H1 (cell line): ENCODE data around the gene TGFB1. TPM values are rescaled to one million over a fixed set of nuclear protein-coding genes. Genes with fewer than 3 reads are reported as not detected.

Experiments
- CTCF ChIA-PET: fragments of 300-600 bp; sonication (Branson Sonifier 250); formaldehyde crosslinking; loops from one replicate; lab custom pipeline; 2021; ENCODE audit not compliant: partially characterized antibody; lab: Charles Lee
- POLR2A ChIA-PET: fragments of 300-600 bp; sonication (Branson Sonifier 250); formaldehyde crosslinking; loops from one replicate; lab custom pipeline; 2021; ENCODE audit warnings: inconsistent platforms; ENCODE audit not compliant: partially characterized antibody; lab: Charles Lee
- DNase-seq, 2 experiments: peaks; one replicate each; pipeline versions ENCODE4 v3.0.0 to v3.0.0-alpha.2; 2010 to 2022; ENCODE audit warnings: low spot score in 2 of 2, low read depth in 1 of 2, mixed read lengths in 1 of 2
- FAIRE-seq: peaks from 2 replicates; lab custom pipeline; 2011; peaks lifted over from hg19 to GRCh38; lab: Jason Lieb, UNC
- H2AFZ ChIP-seq: 2 replicates; pipeline ENCODE4 v1.8.1; 2012; ENCODE audit warnings: low read length, inconsistent platforms
- H2AK5ac ChIP-seq: 2 replicates; pipeline ENCODE4 v1.6.1; 2013; ENCODE audit warnings: low read depth, low read length
- H2BK120ac ChIP-seq: replicated peaks from 2 replicates; pipeline ENCODE3; 2013; ENCODE audit warnings: low read depth, low read length, inconsistent platforms
- H2BK12ac ChIP-seq: 2 replicates; pipeline ENCODE4 v1.6.1; 2013; ENCODE audit warnings: low read depth, low read length
- H2BK15ac ChIP-seq: 2 replicates; pipeline ENCODE4 v1.6.1; 2013; ENCODE audit warnings: low read length
- H2BK20ac ChIP-seq: 2 replicates; pipeline ENCODE4 v1.6.1; 2013; ENCODE audit warnings: low read length
- H2BK5ac ChIP-seq: 2 replicates; pipeline ENCODE4 v1.6.1; 2013; ENCODE audit warnings: low read depth, low read length
- H3K14ac ChIP-seq: 2 replicates; pipeline ENCODE4 v1.6.1; 2013; ENCODE audit warnings: inconsistent platforms; ENCODE audit not compliant: insufficient read length
- H3K18ac ChIP-seq: 2 replicates; pipeline ENCODE4 v1.6.1; 2013; ENCODE audit warnings: low read length; ENCODE audit errors: extremely low read depth
- H3K23ac ChIP-seq: 2 replicates; pipeline ENCODE4 v1.6.1; 2013; ENCODE audit warnings: inconsistent platforms; ENCODE audit not compliant: insufficient read length
- H3K23me2 ChIP-seq: 2 replicates; pipeline ENCODE4 v1.6.1; 2013; ENCODE audit warnings: low read depth, low read length
- H3K27ac ChIP-seq: 2 replicates; pipeline ENCODE4 v1.6.1; 2011; ENCODE audit warnings: low read depth, low read length, inconsistent platforms
- H3K27me3 ChIP-seq, 4 experiments: replicated peaks in 1 of 4; 1 replicate in 1 of 4; 2 replicates in 3 of 4; pipeline versions ENCODE4 v1.6.1 to v1.8.1; 2011 to 2013; ENCODE audit warnings: low read length in 3 of 4, mild to moderate bottlenecking in 3 of 4, inconsistent platforms in 2 of 4, mixed read lengths in 2 of 4, moderate library complexity in 1 of 4; ENCODE audit not compliant: control insufficient read depth in 3 of 4, insufficient read depth in 3 of 4; ENCODE audit errors: extremely low read depth in 1 of 4
- H3K36me3 ChIP-seq, 4 experiments: 2 replicates each; pipeline versions ENCODE4 v1.6.1 to v1.8.1; 2011 to 2013; ENCODE audit warnings: mild to moderate bottlenecking in 4 of 4, low read length in 3 of 4, moderate library complexity in 2 of 4, control low read depth in 1 of 4, inconsistent platforms in 1 of 4; ENCODE audit not compliant: insufficient read depth in 4 of 4, control insufficient read depth in 2 of 4
- H3K4ac ChIP-seq: replicated peaks from 2 replicates; pipeline ENCODE3; 2013; ENCODE audit warnings: low read length, low read depth, mixed read lengths, inconsistent platforms; ENCODE audit not compliant: insufficient read length
- H3K4me1 ChIP-seq, 4 experiments: replicated peaks in 1 of 4; 1 replicate in 1 of 4; 2 replicates in 3 of 4; pipeline versions ENCODE4 v1.6.1 to v1.8.1; 2011 to 2013; ENCODE audit warnings: low read length in 3 of 4, inconsistent platforms in 2 of 4, mixed read lengths in 1 of 4; ENCODE audit not compliant: insufficient read depth in 4 of 4, control insufficient read depth in 3 of 4
- H3K4me2 ChIP-seq, 2 experiments: 2 replicates each; pipeline versions ENCODE4 v1.6.1 to v1.8.1; 2011 to 2013; ENCODE audit warnings: low read depth in 2 of 2, low read length in 2 of 2, control low read depth in 1 of 2, inconsistent platforms in 1 of 2, mild to moderate bottlenecking in 1 of 2; ENCODE audit not compliant: insufficient read depth in 1 of 2
- H3K4me3 ChIP-seq, 4 experiments: fragments of 200-600, 300-600 bp in 1 of 4; sonication (generic), shearing (Covaris generic), sonication (Bioruptor Twin) in 1 of 4; 2 replicates each; pipeline versions ENCODE4 v1.5.1 to v1.8.1; 2011 to 2016; ENCODE audit warnings: low read length in 4 of 4, low read depth in 3 of 4, control low read depth in 2 of 4, inconsistent platforms in 2 of 4, mild to moderate bottlenecking in 2 of 4, mixed read lengths in 1 of 4, moderate library complexity in 1 of 4; ENCODE audit not compliant: insufficient read depth in 2 of 4; ENCODE audit errors: extremely low read depth in 1 of 4
- H3K56ac ChIP-seq: replicated peaks from 2 replicates; pipeline ENCODE3; 2013; ENCODE audit warnings: low read depth, mild to moderate bottlenecking, mixed read lengths, low read length, inconsistent platforms; ENCODE audit not compliant: insufficient read length
- H3K79me1 ChIP-seq: 2 replicates; pipeline ENCODE4 v1.6.1; 2013; ENCODE audit warnings: low read depth, low read length, control low read depth
- H3K79me2 ChIP-seq, 2 experiments: 2 replicates each; pipeline versions ENCODE4 v1.6.1 to v1.8.1; 2012 to 2013; ENCODE audit warnings: low read length in 2 of 2, mild to moderate bottlenecking in 2 of 2, inconsistent platforms in 1 of 2; ENCODE audit not compliant: insufficient read depth in 2 of 2, control insufficient read depth in 1 of 2
- H3K9ac ChIP-seq, 4 experiments: replicated peaks in 1 of 4; 1 replicate in 1 of 4; 2 replicates in 3 of 4; pipeline versions ENCODE4 v1.6.1 to v1.8.1; 2011 to 2013; ENCODE audit warnings: low read depth in 3 of 4, low read length in 3 of 4, control low read depth in 2 of 4, mild to moderate bottlenecking in 2 of 4, moderate library complexity in 2 of 4, inconsistent platforms in 1 of 4; ENCODE audit errors: extremely low read depth in 1 of 4
- H3K9me3 ChIP-seq, 2 experiments: 2 replicates each; pipeline versions ENCODE4 v1.6.1 to v1.8.1; 2012 to 2013; ENCODE audit warnings: mild to moderate bottlenecking in 2 of 2, moderate library complexity in 2 of 2, control low read depth in 1 of 2, inconsistent platforms in 1 of 2, low read depth in 1 of 2, low read length in 1 of 2, mixed read lengths in 1 of 2; ENCODE audit not compliant: insufficient read depth in 2 of 2
- H4K20me1 ChIP-seq, 2 experiments: replicated peaks in 1 of 2; 2 replicates each; pipeline versions ENCODE3 to v1.8.1; 2011 to 2013; ENCODE audit warnings: inconsistent platforms in 2 of 2, low read length in 2 of 2, mild to moderate bottlenecking in 1 of 2; ENCODE audit not compliant: insufficient read depth in 2 of 2, control insufficient read depth in 1 of 2
- H4K5ac ChIP-seq: 2 replicates; pipeline ENCODE4 v1.6.1; 2013; ENCODE audit warnings: low read length, low read depth, mixed read lengths, inconsistent platforms; ENCODE audit not compliant: insufficient read length
- H4K8ac ChIP-seq: 2 replicates; pipeline ENCODE4 v1.8.0; 2013; ENCODE audit warnings: mild to moderate bottlenecking, moderate library complexity, low read length, inconsistent platforms; ENCODE audit not compliant: insufficient read depth; ENCODE audit errors: extremely low read depth
- H4K91ac ChIP-seq: replicated peaks from 2 replicates; pipeline ENCODE3; 2013; ENCODE audit warnings: low read length, mixed read lengths, inconsistent platforms; ENCODE audit not compliant: insufficient read length
- ASH2L ChIP-seq: fragments of 200-600, 300-600 bp; sonication (generic); IDR thresholded peaks from one replicate; pipeline ENCODE4 v1.7.1; 2017; ENCODE audit warnings: low read length
- BACH1 ChIP-seq: IDR thresholded peaks from 2 replicates; pipeline ENCODE4 v1.6.1; 2012; ENCODE audit warnings: low read length, improper control_type of control experiment
- CEBPB ChIP-seq: IDR thresholded peaks from 2 replicates; pipeline ENCODE4 v1.6.1; 2012; ENCODE audit warnings: low read depth, low read length
- CREB1 ChIP-seq: IDR thresholded peaks from 2 replicates; pipeline ENCODE4 v1.6.1; 2012; ENCODE audit warnings: inconsistent platforms
- E2F6 ChIP-seq: IDR thresholded peaks from 2 replicates; pipeline ENCODE4 v1.6.1; 2012; ENCODE audit warnings: inconsistent platforms
- EGR1 ChIP-seq: IDR thresholded peaks from 2 replicates; pipeline ENCODE4 v1.6.1; 2011; ENCODE audit warnings: low read depth, low read length, borderline replicate concordance
- FOSL1 ChIP-seq: IDR thresholded peaks from 2 replicates; pipeline ENCODE4 v1.6.1; 2011; ENCODE audit warnings: mild to moderate bottlenecking, low read depth, low read length, moderate library complexity; ENCODE audit not compliant: insufficient read depth
- JUN ChIP-seq: IDR thresholded peaks from 2 replicates; pipeline ENCODE4 v1.6.1; 2011; ENCODE audit warnings: low read depth, mild to moderate bottlenecking, improper control_type of control experiment, low read length
- KDM4A ChIP-seq: IDR thresholded peaks from one replicate; pipeline ENCODE4 v1.7.1; 2012; ENCODE audit warnings: low read depth, mild to moderate bottlenecking, moderate library complexity, low read length, inconsistent platforms; ENCODE audit not compliant: severe bottlenecking
- RAD21 ChIP-seq, 2 experiments: IDR thresholded peaks in 1 of 2; conservative IDR thresholded peaks in 1 of 2; 2 replicates each; pipeline ENCODE4 v1.6.1; 2011; ENCODE audit warnings: low read depth in 2 of 2, low read length in 2 of 2, improper control_type of control experiment in 1 of 2, inconsistent platforms in 1 of 2, mild to moderate bottlenecking in 1 of 2, moderate library complexity in 1 of 2
- RFX5 ChIP-seq: IDR thresholded peaks from 2 replicates; pipeline ENCODE4 v1.6.1; 2011; ENCODE audit warnings: low read depth, low read length, improper control_type of control experiment, borderline replicate concordance
- RNF2 ChIP-seq: fragments of 200-900, 300-1000 bp; sonication (generic); IDR thresholded peaks from 2 replicates; pipeline ENCODE4 v1.7.1; 2016; ENCODE audit warnings: borderline replicate concordance, low read depth, mild to moderate bottlenecking, antibody characterized with exemption, low read length; ENCODE audit not compliant: poor library complexity, severe bottlenecking; ENCODE audit errors: missing control alignments
- SP4 ChIP-seq: IDR thresholded peaks from 2 replicates; pipeline ENCODE4 v1.6.1; 2012; ENCODE audit warnings: low read length, inconsistent platforms
- ZNF274 ChIP-seq: IDR thresholded peaks from 2 replicates; pipeline ENCODE4 v1.7.0; 2012; ENCODE audit warnings: low read length, borderline replicate concordance; ENCODE audit errors: extremely low read depth
- WGBS, 2 experiments: shearing (Covaris generic) in 1 of 2; methylation state at CpG; one replicate each; pipeline versions ENCODE4 v1.1.6 to v1.1.7; 2013 to 2015; ENCODE audit warnings: low lambda C conversion rate in 2 of 2, mixed read lengths in 2 of 2, inconsistent platforms in 1 of 2, low coverage in 1 of 2, missing lambda C conversion rate in 1 of 2; ENCODE audit not compliant: insufficient replicate concordance in 2 of 2, insufficient coverage in 1 of 2, insufficient read length in 1 of 2; ENCODE audit errors: extremely low coverage in 1 of 2, missing lambda C conversion rate in 1 of 2; 5-methylcytosine and 5-hydroxymethylcytosine counted together
- polyA plus RNA-seq, 7 experiments: library from polyadenylated mRNA; depleted of rRNA in 3 of 7; stranded (reverse) in 5 of 7; unstranded in 2 of 7; fragments of >200 nt in 5 of 7; fragments of 200-250 nt in 2 of 7; gene quantifications; 1 replicate in 5 of 7; 2 replicates in 1 of 7; 4 replicates in 1 of 7; pipeline versions ENCODE4 v1.2.1 to v1.2.3, GENCODE V29; 2011 to 2013; ENCODE audit warnings: missing spikeins in 2 of 7, mixed read lengths in 2 of 7
- total RNA-seq: library from RNA; stranded (reverse); fragmentation: NEBNext Ultra II Directional; extraction: Animal tissue kit (Norgen Biotek cat#: 25700); gene quantifications from 2 replicates; pipeline ENCODE4 v1.2.1, GENCODE V29; 2021

Gene TGFB1
- total and polyA plus RNA-seq, 2 of the 8 experiments (the other 6 are each of a cell fraction or from before 2014, with no cell fraction given): 1.7 to 10.6 TPM

GRCh38 chr19:41334793-41335192 lies 18.9 kb downstream of the TGFB1 start:
- Histone ChIP-seq H3K79me2 (no peaks in the 10 kb centered on the region), H2BK15ac (no peak overlapping the region), H3K56ac (no peak overlapping the region), H3K18ac (no peak overlapping the region), H3K23ac (no peak overlapping the region), H3K79me1 (no peaks in the 10 kb centered on the region), H3K4me1 (no peaks in the 10 kb centered on the region), H3K23me2 (peaks cover 1% of the 10 kb centered on the region), H4K5ac (no peak overlapping the region), H2AFZ (no peak overlapping the region), H3K9me3 (no peaks in the 10 kb centered on the region), H3K9ac (no peak overlapping the region), H3K4me2 (no peak overlapping the region), H2AK5ac (no peak overlapping the region), H3K14ac (no peak overlapping the region), H3K4me3 (no peak overlapping the region), H4K20me1 (peaks cover 0 to 2% of the 10 kb centered on the region in 2 experiments), H4K8ac (no peak overlapping the region), H2BK120ac (no peak overlapping the region), H3K36me3 (no peaks in the 10 kb centered on the region), H2BK5ac (no peak overlapping the region), H3K4ac (no peak overlapping the region), H4K91ac (no peak overlapping the region), H2BK12ac (no peak overlapping the region), H2BK20ac (no peak overlapping the region), H3K27me3 (peaks cover 0 to 3% (median 0%) of the 10 kb centered on the region in 4 experiments; a peak in 3 of 7 replicates), H3K27ac (no peak overlapping the region)
- 100% methylated on average over 5 of the region's 5 CpGs; no CpG with 5 or more reads in 1 of the 2 experiments for WGBS, 2 experiments
- CTCF ChIA-PET: interaction anchor here (1.7 to 4.8 kb wide), 2 partner anchors 17 to 43 kb away, joined by 3 to 25 read pairs; no protein-coding TSS in a partner anchor
- POLR2A ChIA-PET: interaction anchor here (1.3 kb wide), 1 partner anchor 9 kb away, joined by 7 read pairs; no protein-coding TSS in a partner anchor
- no peak for FAIRE-seq
- DNase-seq: no peak
- no peak for TF ChIP-seq RFX5
- no peak for TF ChIP-seq CEBPB
- TF ChIP-seq RNF2: no peak
- no peak for TF ChIP-seq FOSL1
- TF ChIP-seq KDM4A: no peak
- TF ChIP-seq ZNF274: no peak
- TF ChIP-seq EGR1: no peak
- no peak for TF ChIP-seq RAD21 (IDR thresholded peaks at IDR 0.05 in 1 of 2, conservative IDR thresholded peaks at IDR 0.05 in 1 of 2; ENCODE audit: low read depth in 2 of 2, low read length in 2 of 2)
- no peak for TF ChIP-seq ASH2L
- no peak for TF ChIP-seq E2F6
- no peak for TF ChIP-seq BACH1
- TF ChIP-seq JUN: no peak
- TF ChIP-seq CREB1: no peak
- no peak for TF ChIP-seq SP4
